ENCODE data around the gene TMEM242.

Gene TMEM242

GRCh38 chr6:157268835-157269234, 54.5 kb downstream of the TMEM242 start:
- no peak for DNase-seq

- DNase-seq: no peak
Measured at GRCh38 chr6:157268396-157268795, 54.9 kb downstream of the TMEM242 start.

GRCh38 chr6:157267654-157268053, 55.7 kb downstream of the TMEM242 start:
- DNase-seq: no peak

DNA sequence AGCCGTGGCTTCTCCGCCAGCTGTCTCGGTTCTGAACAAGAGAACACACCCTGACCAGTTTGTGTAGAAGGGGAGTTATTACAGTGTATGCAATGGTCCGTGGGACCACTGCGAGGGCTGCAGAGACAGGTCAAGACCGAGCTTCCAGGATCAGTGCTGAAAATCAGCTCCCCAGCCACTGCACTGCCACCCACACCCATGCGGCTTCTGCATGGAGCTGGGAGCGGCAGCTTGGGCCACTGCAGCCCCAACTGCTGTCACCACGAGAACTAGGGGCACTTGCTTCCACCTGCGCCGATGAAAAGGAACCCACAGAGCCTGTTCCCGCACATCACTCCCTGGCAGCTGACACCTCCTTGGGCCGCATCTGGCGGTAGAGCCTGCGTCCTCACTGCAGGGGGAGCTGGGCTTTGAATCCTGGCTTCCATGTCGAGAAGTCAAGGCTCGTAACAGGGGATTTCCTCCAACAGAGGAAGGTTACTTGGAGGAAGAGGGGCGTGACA, 56.2 kb downstream of the TMEM242 start:
- no peak for DNase-seq

DNA sequence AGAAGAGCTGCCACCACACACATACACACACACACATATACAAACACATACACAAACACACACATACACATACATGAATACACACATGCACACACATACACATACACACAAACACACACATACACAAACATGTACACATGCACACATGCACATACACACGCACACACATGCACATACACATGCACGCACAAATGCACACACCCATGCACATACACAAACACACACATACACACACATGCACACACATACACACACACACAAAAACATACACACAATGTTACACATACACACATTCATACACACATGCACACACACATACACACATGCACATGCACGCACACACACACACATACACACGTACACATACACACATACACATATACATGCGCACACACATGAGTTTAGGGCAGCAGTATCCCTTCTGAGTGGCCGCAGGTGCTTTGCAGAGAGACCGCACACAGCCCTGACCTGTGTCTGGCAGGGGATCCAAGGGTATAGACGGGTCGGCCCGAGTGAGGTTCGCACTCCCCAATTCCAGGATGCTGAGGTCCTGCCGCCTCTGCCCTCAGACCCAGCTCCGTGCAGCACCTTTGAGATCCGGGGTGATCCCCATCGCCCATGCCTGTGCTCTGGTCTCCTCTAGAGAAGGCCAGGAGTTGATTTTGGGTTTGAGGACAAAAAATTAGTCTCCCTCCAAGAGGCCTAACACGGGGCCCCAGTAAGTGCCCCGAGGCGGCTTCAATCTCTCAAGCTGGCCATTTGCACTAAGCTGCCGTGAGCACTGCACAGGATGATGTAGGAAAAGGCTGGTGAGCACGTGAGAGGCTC, 56.8 kb downstream of the TMEM242 start:
- DNase-seq: no peak

DNA sequence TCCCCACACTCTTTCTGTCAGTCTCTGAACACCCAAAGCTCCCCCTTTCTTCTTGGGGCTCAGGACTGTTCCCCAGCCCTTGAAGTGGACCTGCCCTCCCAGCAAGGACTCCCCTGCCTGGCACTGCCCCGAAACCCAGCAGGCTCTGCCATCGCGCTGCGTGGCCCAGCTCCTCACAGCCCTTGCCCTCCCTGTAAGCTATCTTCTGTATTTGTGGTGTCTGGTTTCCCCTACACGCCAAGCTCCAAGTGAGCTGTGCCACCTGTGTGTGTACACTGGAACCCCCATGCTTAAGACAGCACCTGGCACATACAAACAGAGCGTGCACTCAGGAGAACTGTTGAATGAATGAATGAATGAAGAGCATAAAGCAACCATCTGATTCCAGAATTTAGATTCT, 57.7 kb downstream of the TMEM242 start:
- DNase-seq: no peak

DNA sequence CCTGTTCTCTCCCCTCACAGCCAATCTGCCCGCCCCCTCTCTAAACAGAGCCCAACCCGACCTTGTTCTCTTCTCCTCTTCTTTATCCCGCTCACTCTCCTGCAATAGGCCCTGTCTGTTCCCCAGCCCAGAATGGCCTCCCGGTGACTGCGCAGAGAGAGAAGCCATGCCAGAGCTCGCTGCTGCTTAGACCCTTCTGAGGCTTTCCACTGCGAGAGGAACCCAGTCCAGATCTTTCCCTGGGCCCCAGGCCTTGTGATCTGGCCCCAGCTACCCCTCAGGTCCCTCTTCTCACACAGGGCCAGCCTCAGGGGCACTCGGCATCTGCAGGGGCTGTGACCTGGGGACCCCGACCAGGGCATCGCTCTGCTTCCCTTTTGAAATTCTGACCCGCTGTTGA, 58.1 kb downstream of the TMEM242 start:
- no peak for DNase-seq

GRCh38 chr6:157264701-157265100, 58.6 kb downstream of the TMEM242 start:
- no peak for DNase-seq

GRCh38 chr6:157263881-157264397, 59.4 kb downstream of the TMEM242 start:
- no peak for DNase-seq

GRCh38 chr6:157263146-157263545, 60.2 kb downstream of the TMEM242 start:
- no peak for DNase-seq

DNA sequence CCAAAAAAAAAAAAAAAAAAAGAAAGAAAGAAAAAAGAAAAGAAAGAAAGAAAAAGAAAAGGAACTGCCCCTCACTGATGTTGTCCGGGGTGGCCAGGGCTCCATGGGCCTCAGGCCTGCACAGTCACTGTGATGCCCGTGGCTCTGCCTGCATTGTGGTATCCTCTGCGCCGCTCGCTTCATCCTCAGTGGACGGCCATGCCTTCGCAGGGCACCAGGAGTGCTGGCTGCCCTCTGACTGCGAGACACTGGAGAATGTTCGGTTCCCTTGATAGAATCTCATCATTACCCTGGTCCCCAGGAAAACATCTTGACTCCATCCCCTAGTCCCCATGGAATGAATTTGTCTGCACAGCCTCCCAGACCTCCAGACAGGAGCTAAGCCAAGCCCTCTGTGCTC, 61.7 kb downstream of the TMEM242 start:
- DNase-seq: no peak

- DNase-seq: no peak
Measured at GRCh38 chr6:157260735-157261410, 62.4 kb downstream of the TMEM242 start.

DNA sequence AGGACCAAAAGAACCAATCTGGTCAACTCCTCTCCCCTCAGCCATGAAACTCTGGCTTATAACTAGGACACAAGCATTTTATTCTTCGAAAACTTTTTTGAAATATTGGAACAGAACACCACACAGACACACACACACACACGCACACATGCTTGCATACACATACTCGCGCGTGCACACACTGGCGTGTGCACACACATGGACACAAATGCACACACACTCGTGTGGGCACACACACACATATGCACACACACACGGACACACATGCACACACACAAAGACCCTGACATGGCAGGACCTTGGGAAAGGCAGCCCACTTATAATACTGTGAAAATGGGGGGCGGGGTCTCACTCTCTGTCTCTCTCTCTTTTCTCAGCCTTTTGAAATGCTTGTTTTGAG, 63.9 kb downstream of the TMEM242 start:
- DNase-seq: no peak

GRCh38 chr6:157258878-157259277, 64.4 kb downstream of the TMEM242 start:
- DNase-seq: no peak

DNA sequence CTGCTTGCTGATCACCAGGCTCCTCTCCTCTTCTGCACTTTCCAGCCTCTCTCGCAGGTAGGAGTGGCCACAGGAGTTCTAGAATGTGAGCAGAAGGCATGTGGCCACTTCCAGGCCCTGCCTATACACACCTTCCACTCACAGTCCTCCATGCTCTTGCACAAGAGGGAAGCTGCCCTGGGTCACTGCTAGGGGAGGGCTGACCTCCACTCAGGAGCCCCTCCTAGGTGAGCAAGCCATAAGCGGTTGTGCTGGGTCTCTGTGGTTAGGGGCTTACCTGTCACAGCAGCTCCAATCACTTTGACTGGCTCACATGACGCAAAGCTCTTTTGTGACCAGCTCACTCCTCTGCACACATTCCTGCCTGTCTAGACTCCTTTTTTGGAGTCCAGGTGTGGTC, 68.2 kb downstream of the TMEM242 start:
- DNase-seq: no peak

- DNase-seq: no peak
Measured at GRCh38 chr6:157254538-157254937, 68.8 kb downstream of the TMEM242 start.

DNA sequence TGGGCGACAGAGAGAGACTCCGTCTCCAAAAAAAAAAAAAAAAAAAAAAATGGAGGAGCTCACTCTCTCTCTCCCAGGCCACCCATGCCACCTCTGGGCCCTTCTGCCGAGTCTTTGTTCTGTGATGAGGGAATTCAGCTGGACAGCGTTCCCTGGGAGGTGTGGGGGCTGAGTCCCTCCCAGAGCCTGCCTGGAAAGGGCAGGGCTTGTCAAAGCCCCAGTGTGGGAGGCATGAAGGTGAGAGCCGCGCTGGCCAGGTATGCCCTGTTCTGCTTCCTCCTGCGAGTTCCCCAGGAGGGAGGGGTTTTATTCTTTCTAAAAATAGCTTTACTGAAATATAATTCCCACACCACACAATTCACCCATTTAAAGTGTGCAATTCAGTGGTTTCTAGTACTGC, 69.6 kb downstream of the TMEM242 start:
- DNase-seq: no peak

DNA sequence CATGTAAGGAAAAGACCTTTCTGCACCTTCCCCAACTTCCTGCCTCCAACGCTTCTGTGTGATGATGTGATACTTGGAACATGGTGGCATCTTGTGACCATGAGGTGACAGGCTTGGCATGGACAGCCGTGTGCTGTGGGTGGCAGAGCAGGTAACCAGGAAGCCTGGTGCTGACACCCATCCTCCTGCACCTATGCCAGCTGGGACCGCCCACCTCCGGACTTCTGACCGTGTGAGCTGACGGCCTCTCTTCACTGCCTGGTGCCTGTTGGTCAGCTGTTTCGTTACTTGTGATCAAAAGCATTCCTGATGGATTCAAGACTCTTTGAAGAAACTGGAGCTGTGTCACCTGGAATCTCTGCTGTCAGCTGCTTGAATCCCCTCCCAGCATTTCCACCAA, 70.3 kb downstream of the TMEM242 start:
- no peak for DNase-seq

DNA sequence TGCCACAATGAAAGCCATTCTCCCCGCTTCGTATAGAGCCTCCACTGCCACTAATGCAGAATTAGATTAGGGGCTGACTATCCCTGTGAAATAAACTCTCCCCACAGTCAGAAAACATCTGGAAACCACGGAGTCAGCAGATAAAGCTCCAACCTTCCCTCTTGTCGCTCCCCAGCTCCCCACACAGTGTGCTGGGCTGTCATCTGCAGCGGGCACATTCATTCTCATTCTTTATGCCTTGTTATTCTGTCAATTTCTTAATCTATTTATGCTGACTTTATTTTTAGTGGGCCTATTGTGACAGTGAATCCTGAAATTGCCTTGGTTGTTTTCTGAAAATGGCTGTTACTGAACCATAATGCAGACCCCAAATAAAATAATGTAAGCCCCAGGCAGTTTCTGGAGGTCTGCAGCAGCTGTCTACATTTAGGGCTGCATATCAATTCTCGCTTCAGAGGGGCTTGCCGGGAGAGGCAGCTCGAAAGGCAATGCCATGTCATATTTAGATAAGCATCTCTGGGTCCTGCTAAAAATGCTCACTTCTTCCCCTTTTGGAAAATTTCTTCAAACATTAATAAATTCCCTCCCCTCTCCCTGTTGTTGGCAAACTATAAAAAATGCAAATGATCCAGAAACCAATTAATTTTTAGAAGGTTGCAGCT, 71.6 kb downstream of the TMEM242 start:
- DNase-seq: no peak

DNA sequence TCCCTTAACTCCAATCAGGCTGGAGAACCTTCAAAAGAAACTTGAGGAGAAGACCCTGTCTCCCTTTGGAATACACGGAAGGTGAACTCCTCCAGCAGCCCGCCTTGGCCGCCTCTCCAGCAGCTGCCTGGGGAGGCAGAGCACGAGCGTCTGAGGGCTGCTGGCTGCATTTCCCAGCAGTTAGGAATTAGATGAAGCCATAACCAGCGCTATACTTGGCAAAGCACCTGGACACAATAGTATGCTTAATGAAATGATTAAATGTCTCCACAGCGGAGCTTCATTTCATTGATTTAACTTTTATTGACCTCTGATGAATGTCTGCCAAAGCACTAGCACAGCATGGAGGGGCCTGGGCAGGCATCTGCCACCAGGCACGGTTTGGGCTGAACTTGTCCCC, 73.5 kb downstream of the TMEM242 start:
- no peak for DNase-seq

DNA sequence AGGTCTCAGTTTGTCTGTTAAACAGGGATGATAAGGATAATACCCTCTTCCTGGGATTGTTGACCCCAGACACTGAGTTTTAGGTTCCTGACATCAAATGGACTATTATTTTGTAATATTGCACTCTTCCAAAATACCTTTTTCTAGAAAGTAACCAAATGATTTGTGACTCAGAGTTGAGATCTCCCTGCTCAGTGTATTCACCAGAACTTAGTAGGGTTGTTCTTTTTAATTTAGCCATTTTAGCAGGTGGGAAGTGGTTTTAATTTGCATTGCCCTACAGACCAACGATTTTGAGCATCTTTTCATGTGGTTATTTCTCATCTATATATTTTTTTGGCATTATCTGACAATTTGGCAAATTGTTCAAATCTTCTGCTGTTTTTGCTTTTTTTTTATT, 75.1 kb downstream of the TMEM242 start:
- DNase-seq: no peak

DNA sequence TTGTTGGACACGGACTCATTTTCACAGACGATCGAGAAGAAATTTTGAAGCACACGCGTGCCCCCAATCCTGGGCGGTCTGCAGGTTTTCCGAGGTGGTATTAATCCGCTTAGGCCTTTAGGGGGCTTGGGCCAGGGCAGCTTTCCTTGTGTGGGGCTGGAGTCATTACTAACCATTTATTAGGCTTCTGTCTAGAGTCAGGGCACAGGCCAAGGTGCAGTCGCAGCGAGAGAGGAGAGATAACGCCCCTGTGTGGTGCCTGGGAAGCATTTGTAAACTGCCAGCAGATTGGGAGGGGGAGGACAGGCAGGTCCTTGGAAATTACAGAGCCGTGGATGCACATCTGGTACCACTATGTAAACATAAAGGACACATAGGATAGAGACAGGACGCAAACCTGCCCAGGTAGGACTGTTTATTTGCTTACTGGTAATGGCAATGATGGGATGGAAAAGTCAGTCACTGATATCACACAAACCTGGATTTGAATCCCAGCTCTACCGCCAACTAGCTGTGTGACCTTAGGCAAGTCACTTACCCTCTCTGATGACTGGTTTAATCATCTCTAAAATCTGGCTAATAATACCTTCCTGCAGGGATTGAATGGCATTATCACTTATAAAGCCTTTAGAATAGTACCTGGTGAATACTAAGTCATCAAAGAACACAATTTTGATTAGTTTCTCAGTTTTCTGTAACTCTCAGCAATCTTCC, 76.4 kb downstream of the TMEM242 start:
- no peak for DNase-seq

GRCh38 chr6:157246048-157246630, 77.2 kb downstream of the TMEM242 start:
- DNase-seq: no peak
